Measurements from ENCODE around the gene B4GALT2.
A peak's percentile ranks its signal among the peaks of the same experiment; 100 is the strongest.

B4GALT2 gene

DNA sequence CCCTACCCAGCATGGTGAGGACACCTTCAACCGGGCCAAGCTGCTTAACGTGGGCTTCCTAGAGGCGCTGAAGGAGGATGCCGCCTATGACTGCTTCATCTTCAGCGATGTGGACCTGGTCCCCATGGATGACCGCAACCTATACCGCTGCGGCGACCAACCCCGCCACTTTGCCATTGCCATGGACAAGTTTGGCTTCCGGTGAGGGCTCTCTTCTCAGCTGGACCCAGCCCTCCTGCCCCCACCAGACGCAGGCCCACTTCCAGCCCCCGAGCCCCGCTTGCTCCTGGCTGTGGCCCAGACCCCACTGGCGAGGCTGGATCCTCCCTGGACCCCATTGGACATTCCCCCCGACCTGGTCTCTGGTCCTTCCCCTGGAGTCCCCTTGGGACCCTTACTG is 5.8 kb downstream of the B4GALT2 start:
- no peak for DNase-seq (ENCODE audit: low spot score)

DNA sequence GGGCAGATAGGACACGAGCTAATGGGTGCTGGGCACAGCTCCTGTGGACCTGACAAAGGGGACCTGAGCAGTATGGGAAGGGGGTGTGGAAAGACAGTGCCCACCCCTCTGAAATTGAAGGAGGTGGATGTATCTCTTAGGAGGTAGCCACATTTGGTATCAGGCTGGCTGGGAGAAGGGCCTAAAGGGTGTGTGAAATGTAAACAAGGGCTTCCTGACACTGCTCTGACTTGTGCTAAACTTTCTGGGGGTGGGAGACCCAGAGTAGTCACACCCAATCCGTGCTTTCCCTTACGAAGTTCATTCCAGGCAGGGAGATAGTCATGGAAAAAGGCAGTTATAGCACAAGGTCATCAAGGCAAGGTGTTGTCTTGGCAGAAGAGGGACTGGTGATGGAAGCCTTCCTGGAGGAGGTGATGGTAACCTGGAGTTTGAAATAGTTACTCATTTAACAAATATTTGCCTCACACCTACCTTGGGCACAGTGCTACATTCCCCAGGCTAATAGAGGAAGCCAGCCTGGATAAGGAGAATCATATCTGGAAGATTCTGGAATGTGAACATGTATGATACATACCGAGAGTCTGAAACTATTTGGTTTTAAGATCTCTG is 7.1 kb downstream of the B4GALT2 start:
- no peak for DNase-seq (ENCODE audit: low spot score)

DNA sequence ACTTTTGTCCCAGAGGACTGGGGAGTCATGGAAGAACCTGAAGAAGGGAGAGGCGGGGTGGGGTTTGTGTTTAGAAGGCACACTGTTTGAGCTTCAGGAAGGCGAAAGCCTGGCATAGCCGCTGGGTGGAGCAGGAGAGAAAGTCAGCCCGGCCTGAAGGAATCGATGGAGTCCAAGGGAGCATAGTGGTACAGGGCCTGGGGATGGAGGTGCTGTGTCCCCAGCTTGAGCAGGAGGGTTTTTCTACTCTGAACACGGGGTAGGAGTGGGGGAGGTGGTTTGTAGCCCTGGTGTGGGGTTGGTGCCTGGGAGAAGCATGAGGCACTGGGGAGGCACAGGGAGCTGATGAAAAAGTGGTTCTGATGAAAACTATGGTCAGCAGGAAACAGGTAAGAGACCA is 7.7 kb downstream of the B4GALT2 start:
- DNase-seq (ENCODE audit: low spot score), result no peak

DNA sequence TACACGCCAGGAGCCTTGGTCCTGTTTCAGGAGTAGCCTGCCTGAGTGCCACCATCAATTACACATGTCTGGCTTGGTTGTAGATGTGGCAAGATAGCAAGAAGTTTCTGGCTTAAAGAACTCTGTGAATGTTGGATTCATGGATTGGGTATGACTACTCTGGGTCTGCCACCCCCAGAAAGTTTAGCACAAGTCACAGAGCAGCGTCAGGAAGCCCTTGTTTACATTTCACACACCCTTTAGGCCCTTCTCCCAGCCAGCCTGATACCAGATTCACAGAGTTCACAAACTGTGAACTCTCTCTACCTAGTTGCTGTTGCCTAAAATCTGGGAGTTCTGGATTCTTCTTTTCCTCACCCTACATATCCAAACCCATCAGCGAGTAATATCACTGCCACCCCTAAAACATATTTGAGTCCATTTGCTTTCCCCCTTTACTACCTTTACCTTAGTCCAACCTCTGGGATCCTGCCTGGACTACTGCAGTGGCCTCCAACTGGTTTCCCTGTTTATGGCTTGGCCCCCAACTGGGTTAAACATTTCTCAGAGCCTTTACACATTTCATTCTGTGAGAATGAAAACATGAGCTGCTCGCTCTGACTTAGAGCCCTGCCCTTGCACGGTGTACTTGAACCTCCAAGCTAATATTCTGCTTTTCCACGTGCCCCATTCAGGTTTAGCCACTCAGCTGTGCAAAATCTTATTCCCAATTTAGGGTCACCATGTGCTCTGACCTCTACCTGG is 8.3 kb downstream of the B4GALT2 start:
- no peak for DNase-seq (ENCODE audit: low spot score)

DNA sequence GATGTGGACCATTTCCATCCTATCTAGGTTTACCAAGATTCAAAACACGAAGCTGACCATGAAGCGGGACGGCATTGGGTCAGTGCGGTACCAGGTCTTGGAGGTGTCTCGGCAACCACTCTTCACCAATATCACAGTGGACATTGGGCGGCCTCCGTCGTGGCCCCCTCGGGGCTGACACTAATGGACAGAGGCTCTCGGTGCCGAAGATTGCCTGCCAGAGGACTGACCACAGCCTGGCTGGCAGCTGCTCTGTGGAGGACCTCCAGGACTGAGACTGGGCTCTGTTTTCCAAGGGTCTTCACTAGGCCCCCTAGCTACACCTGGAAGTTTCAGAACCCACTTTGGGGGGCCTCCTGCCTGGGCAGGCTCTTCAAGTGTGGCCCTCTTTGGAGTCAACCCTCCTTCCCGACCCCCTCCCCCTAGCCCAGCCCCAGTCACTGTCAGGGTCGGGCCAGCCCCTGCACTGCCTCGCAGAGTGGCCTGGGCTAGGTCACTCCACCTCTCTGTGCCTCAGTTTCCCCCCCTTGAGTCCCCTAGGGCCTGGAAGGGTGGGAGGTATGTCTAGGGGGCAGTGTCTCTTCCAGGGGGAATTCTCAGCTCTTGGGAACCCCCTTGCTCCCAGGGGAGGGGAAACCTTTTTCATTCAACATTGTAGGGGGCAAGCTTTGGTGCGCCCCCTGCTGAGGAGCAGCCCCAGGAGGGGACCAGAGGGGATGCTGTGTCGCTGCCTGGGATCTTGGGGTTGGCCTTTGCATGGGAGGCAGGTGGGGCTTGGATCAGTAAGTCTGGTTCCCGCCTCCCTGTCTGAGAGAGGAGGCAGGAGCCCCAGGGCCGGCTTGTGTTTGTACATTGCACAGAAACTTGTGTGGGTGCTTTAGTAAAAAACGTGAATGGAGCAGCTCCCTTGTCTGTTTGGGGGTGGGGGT is 11.5 kb downstream of the B4GALT2 start:
- DNase-seq (ENCODE audit: low spot score), result no peak

DNA sequence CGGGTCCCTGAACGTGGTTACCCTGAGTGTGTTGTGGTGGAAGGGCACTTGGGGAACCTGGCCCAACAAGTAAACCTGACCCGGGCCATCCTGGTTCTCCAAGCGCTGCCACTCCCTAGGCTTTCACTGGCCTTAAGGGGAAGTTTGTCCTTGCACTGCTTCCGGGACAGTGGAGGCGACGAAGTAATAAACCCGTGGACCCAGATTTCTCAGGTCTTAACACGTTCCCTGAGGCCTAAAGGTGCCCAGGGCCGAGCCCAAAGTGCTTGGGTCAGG is 12.1 kb downstream of the B4GALT2 start:
- DNase-seq (ENCODE audit: low spot score), result no peak

- DNase-seq (ENCODE audit: low spot score), result peak; percentile 84
Measured at GRCh38 chr1:43991476-43992231, 12.6 kb downstream of the B4GALT2 start, which contains the start of gene CCDC24. Gene CCDC24, plus strand, starts transcription at chr1:43991599. Its CDS starts 280 bp downstream, at chr1:43991879.

- DNase-seq (ENCODE audit: low spot score), result no peak
Measured at GRCh38 chr1:43992232-43992995, 13.4 kb downstream of the B4GALT2 start.

DNA sequence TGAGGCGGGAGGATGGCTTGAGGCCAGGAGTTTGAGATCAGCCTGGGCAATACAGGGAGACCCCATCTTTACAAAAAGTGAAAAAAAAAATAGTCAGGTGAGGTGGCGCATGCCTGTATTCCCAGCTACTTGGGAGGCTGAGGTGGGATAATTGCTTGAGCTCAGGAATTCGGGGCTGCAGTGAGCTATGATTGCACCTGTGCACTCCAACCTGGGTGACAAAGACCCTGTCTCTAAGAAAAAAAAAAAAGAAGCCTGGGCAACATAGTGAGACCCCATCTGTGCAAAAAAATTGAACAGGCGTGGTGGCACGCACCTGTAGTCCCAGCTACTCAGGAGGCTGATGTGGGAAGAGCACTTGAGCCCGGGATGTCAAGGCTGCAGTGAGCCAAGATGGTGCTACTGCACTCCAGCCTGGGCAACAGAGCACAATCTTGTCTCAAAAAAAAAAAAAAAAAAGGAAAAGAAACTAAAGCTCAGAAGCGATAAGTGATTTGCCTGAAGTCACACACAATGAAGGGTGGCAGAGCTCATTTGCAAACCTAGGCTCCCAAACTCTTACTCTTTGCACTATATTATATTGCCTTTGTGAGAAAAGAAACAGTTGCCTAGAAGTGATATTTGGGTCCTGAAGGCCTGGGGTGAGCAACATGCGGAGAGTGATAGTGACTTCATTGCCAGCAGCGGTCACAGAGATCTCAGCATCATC is 14.3 kb downstream of the B4GALT2 start:
- no peak for DNase-seq (ENCODE audit: low spot score)

GRCh38 chr1:43994071-43994470 is 15.1 kb downstream of the B4GALT2 start:
- no peak for DNase-seq (ENCODE audit: low spot score)

DNA sequence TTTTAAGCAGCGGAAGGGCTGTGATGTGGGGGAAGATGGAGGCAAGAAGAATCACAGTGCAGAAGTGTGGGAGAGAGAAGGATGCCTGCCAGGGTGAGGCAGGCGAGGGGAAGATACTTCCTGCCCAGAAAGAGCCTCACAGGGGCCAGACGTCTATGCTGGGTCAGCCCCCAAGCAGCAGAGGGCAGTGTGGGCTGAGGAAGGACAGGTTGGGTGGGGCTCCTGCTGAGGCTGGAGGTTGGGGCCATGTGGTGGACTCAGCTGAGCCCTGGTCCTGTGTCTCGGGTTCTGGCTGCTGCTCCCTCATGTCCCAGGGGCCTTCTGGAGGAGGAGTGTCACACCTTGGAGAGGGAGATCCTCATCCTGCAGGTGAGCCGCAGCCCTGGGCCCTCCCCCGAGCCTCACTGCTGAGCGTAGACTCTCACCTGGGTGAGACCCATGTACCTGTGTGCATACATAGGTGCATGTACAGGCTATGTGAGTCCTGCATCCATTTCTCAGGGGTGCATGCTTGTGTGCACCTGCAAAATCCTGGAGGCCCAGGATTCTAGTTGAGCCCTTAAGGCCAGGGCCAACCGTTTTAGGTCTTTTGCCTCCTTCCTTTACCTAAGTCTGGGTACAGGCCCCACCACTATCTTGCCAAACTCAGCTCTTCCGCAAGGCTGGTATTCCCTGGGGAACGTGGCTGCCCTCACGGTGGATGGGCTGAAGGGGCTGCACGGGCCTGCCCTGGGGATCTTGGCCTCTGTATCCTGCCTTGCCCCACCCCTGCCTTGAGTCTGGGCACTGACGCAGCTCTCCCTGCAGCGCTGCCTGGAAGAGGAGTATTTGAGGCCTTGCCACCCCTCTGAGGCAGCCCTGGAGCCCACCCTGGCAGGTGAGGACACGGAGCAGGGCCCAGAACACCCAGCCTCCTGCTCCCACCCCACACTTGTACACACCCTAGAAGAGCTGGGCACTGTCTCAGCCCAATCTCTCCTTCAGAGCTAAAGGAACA is 16.1 kb downstream of the B4GALT2 start:
- DNase-seq (ENCODE audit: low spot score), result no peak

DNA sequence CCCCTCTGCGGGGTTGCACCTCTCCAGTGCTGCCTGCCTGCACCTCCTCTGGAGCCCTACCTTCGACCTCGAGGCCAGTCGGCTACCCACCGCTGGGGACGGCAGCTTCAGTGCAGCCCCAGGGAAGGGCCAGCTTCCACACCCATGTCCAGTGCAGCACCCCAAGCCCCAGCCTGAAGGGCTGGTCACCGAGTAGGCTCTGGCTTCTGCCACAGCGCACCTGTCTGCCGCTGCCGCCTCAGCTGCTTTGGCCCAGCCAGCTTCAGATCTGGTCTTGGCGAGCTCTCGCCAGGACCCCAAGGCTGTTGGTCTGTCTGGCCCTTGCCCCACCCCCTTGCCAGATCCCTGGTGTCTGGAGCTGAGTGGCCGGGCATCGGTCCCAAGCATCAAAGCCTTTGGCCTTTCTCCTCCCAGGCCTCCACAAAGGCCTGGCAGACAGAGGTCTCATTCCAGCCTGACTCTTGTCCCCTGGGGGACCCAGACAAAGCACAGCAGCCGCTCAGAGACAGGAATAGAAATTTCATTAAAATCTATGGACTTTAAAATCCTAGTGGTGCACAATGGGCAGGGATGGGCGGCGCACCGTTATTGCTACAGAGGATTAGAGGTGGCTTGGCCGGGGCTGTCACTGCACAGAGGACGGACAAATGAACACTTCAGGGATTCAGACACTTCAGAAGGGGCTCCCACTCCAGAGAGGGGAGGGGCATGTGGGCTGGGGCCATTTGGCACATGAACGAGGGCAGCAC is 17.1 kb downstream of the B4GALT2 start:
- DNase-seq (ENCODE audit: low spot score), result no peak

DNA sequence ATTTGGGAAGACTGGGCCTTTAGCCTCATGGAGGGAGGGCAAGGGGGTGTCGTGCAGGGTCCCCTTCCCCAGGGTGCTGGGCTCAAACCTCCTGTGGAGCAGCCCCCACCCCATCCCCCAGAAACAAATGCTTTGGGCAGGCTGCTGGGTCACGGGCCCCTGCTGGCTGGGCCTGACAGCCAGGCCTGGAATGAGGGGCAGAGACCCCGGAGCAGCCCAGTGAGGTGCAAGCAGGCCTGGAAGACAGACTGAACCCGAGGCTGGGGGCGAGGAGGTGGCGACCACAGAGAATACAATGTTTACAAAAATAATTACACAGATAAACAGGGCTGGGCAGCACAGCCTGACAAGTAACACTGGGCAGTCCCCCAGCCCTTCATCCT is 17.7 kb downstream of the B4GALT2 start:
- DNase-seq (ENCODE audit: low spot score), result no peak

- no peak for DNase-seq (ENCODE audit: low spot score)
Measured at GRCh38 chr1:43997295-43997999, 18.4 kb downstream of the B4GALT2 start.

- DNase-seq (ENCODE audit: low spot score), result no peak
Measured at GRCh38 chr1:43998000-43998378, 19.0 kb downstream of the B4GALT2 start.

DNA sequence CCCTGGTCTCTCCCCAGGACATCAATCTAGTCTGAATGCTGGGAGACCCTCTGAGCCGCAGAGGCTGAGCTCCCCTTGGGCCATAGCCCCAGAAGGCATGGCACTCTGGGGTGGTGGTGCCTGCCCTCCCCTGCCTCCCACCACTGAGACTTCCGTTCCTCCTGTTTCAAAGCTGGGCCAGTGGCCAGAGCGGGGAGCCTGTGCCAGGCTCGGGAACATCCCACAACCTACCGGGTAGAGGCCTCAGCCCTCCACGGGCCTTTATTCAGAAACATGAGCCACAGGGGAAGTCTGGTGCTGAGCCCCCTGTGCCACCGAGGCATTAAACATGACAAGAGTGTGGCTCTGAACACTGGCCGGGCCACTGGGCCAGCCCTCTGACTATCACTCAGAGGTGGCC is 20.4 kb downstream of the B4GALT2 start:
- no peak for DNase-seq (ENCODE audit: low spot score)

GRCh38 chr1:44000122-44000665 is 21.2 kb downstream of the B4GALT2 start:
- DNase-seq (ENCODE audit: low spot score), result no peak

DNA sequence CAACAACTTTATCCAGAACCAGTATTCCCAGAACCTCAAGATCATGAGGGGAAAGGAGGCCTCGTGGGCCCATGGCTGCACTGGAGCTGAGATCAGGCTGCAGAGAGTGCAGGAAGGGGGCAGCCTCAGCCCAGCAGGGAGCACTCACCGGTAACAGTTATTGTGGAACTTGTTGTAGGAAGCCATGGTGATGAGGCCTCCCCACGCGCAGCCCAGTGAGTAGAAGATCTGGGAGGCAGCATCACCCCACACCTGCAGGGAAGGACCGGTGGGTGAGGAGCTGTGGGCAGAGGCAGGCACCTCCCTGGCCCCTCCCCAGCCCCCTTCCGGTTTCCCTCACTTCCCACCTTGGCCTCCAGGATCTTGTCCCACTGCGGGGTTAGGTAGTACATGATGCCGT is 23.2 kb downstream of the B4GALT2 start:
- DNase-seq (ENCODE audit: low spot score), result no peak

Data from LoVo (cell line).